GM18519 (cell line): ENCODE results near the gene LRRC52.
"Not testable (repeated sequence)": the region's sequence is repeated elsewhere in the genome, so short reads cannot be mapped to it uniquely, and the experiment has no call there.

Experiments
- ATAC-seq: cut with Tn5 transposase; IDR thresholded peaks from one replicate; pipeline ENCODE4 v1.9.1; 2021; ENCODE audit warnings: mild to moderate bottlenecking, moderate library complexity; ENCODE audit not compliant: unreplicated experiment, low FRiP score

Gene LRRC52

DNA sequence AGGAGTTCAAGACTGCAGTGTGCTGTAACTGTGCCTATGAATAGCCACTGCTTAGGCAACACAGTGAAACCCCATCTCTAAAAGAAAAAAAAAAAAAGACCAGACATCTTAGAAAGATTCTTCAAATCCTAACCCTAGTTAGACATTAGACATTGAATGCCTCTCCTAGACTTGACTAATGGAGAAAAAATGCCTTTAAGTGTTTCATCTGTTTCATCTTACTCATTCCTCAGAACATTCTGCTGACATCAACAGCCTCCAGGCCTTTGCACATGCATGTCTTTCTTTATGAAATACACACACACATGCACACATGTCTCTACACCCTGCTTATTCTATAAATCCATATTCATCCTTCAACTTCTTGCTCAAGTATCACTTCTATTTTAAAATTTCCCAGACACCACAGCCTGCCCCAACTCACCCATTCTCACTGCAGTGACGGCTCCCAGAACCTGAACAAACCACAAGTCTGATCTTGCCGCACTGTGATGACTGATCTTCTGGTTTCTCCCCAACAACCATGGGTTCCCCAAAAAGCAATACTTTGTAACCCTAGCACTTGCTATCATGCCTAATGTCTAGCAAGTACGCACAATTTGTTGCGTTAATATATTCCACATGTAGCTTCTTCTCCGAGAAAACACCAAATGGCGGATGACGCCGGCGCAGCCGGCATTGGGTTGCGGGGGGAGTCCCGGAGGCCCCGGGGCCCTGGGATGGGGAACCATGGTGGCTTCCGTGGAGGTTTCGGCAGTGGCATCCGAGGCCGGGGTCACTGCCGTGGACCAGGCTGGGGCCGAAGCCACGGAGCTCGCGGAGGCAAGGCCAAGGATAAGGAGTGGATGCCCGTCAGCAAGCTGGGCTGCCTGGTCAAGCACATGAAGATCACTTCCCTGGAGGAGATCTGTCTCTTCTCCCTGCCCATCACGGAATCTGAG is 37.4 kb downstream of the LRRC52 start:
- ATAC-seq = no peak

DNA sequence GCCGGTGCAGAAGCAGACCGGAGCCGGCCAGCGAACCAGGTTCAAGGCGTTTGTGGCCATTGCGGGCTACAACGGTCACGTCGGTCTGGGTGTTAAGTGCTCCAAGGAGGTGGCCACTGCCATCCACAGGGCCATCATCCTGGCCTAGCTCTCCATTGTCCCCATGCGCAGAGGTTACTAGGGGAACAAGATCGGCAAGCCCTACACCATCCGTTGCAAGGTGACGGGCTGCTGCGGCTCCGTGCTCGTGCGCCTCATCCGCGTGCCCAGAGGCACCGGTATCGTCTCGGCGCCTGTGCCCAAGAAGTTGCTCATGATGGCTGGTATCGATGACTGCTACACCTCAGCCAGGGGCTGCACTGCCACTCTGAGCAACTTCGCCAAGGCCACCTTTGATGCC is 38.1 kb downstream of the LRRC52 start:
- ATAC-seq = no peak

DNA sequence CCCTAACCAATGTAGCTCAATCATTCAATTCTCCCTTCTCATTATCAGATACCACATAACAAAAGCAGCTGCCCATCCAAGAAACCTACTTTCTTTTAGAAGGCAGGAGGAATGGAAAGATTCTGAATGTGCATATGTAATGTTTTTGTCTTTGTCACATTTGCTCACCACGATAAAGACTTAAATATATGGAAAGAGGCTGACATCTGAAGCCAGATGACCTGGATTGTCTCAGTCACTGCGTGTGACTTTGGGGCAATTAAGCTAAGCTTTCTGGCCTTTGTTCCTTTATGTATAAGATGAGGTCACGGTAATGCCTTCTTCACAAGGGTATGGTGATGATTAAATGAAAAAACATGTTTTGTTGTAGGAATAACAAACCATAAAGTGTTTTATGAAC is 42.6 kb downstream of the LRRC52 start:
- no peak for ATAC-seq

DNA sequence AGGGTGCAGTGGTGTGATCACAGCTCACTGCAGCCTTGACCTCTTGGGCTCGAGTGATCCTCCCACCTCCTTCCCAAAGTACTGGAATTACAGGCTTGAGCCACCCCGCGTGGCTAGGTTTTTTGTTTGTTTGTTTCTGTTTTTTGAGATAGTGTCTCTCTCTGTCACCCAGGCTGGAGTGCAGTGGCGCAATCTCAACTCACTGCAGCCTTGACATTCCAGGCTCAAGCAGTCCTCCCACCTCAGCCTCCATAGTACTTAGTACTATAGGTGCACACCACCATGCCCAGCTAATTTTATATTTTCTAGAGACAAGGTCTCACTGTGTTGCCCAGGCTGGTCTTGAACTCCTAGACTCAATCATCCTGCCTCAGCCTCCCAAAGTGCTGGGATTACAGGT is 47.6 kb downstream of the LRRC52 start:
- not testable (repeated sequence) for ATAC-seq

DNA sequence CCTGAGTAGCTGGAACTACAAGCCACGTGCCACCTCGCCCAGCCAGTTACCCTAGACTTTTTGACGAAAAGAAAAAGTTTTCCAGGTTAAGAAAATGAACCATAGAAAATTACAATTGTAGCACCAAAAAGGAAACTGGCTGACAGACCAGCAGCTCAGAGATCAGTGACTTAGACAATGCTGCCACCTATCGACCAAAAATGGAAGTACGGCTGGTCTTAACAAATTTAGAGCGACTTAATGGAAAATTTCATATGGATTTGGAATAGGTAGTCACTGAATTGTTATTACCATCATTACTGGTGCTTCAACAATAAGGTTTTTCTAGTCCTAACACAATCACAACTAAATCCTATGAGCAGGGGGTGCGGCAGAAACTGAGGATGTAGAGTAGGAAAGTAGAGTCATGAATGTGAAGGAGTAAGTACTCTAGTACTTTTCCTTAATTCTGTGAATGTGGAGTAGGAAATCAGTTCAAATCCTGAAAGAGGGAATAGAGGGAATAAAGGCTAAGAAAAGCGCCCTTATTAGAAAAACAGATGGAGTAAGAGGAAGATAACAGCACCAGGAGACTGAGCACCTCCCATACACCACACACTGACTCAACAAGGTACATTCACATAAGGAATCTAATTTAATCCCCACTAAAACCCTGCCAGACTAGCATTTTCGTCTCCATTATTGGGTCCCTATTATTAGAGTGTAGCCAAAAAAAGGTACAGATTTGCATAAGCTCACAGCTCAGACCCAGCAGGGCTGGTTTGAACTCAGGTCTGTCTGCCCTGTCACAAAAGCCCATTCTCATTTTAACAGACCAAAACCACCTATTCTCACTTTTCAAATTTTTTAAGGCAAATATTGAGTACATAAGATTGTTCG is 49.4 kb downstream of the LRRC52 start:
- ATAC-seq = no peak

DNA sequence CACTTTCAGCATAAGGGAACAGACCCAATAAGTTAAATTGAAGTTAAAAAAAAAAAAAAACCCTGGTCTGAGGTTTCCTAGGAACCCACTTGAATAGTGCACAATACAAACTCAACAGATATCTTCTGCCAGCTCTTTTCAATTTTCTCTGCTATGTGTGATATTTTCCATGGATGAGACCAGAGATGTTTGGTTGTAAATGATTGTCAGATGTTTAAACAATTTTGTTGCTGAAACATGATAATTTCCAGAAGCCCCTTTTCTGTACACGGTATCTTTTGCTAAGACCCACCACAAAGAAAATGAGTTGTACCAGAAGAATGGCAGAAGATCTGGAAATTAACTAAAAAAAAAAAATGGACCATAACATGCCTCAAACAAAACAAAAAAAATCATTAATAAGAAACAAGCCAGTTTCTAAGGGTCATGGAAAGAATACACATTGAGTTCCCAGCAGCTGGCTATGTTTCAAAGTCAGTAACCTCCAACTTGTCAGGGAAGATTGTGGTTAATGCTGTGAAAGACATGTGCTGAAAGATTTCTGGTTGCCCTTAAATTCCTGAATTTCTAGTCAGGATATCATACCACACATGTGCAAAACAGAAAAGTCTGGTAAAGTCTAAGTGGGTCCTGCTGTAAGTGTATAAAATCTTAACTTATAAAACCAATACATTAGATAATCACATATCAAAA is 51.6 kb downstream of the LRRC52 start:
- no peak for ATAC-seq

DNA sequence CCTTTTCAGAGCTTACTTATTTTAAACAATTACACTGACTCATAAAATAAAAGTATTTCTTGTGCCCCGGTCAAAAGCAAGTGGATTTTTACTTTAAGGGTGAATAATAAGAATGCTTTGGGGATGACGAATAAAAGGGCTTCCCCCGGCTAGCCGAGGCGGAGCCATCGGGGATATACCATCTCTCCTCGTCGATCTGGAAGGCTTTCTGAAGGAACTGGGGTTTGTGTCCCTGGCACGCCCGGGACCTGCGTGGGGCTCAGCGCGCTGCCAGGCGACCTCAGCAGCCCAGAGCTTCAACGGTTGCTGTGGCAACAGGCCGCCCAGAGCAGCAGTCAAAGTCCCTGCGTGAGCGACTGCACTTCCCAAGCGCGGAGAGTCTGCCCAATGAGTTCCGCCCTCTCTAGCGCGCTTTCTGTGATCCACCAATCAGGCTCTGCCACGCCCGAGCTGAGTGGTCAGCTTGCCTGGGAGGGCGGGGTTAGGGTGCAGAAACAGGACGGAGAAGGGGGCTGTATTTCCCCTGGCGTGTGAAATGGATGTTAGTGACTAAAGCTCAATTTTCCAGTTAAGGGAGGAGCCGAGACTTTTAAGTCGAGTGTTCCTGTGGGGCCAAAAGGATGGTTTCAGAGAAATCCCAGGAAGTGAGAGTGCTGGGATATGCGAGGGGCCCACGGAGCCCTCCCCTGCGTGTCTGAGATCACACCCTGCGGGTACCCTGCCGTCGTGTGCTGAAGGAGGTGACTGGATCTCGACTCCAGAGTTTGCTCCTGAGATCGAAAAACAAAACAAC is 54.3 kb downstream of the LRRC52 start:
- ATAC-seq = peak; percentile 95

DNA sequence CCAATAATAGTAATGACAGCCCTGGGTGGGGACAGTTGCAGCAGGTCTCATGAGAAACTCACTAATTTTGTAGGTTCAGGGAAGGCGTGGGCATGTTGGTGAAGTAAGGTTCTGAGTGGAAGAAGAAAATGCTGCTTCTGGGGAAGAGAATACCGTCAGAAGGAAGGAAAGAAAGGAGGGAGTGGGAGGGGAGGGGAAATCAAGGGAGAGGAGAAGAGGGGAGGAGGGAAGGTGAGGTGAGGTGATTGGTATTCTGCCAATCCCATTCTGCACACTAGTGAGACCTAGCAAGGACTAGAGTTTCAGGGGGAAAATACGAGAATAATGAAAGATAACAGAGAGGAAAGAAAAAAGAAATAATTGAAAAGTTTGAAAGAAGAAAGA is 54.9 kb downstream of the LRRC52 start:
- ATAC-seq = no peak

DNA sequence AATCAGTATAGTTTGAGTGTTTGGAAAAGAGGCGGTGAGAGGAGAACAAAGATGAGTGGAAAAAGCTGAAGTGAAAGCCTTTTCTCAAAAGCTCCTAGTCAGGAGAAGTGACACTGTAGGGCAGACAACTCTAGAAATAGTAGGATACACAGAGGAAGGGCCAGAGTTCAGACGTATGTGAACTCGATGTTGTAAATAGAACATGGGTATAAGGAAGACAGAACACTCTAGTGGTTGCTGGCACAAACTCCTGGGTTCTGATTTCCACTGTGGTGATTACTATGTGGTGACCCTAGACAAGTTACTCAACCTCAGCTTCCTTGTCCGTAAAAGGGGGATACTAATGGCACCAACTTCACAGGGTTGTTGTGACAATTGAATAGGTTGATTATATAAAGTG is 57.0 kb downstream of the LRRC52 start:
- no peak for ATAC-seq

DNA sequence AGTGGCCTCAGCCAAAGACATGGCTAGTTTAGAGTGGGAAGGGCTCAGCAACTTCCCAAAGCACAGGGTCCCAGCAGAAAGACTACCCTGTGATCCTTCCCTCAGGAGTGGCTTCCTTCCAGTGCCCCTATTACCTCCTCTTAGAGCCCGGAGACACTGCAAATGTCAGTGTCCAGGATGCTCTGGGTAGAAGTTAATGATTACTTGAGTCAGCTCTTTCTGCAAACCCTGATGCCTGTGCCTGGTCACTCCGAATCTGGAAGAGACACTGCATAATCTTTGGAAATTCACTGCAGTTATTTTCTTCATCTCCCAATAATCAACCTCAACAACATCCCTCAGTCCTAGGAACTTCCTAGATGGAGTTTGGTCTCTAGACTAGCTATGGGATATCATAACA is 60.0 kb downstream of the LRRC52 start:
- ATAC-seq = no peak

DNA sequence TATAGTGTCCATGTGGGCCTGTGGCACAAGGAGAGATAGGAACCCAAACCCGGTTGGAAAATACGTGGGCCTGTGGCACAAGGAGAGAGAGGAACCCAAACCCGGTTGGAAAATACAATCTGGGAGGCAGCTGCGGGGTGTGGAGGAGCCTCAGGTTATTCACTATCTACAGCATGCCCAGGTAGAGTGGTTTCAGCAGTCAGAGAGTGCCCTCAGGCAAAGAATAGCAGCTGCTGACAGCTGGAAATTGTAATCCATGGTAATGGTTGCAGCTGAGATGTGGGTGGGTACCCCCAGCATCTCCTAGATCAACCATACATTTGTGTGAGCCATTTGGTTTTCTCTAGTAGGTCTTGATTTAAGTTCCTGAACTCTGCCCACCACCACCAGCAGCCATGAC is 61.4 kb downstream of the LRRC52 start:
- no peak for ATAC-seq

DNA sequence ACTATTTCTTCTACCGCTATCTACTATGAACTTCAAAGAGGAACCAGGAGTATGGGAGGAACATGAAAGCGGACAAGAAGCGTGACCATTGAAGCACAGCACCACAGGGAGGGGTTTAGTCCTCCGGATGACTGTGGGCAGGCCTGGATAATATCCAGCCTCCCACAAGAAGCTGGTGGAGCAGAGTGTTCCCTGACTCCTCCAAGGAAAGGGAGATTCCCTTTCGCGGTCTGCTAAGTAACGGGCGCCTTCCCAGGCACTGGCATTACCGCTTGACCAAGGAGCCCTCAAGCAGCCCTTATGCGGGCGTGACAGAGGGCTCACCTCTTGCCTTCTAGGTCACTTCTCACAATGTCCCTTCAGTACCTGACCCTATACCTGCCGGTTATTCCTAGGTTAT is 62.9 kb downstream of the LRRC52 start:
- ATAC-seq = not testable (repeated sequence)

DNA sequence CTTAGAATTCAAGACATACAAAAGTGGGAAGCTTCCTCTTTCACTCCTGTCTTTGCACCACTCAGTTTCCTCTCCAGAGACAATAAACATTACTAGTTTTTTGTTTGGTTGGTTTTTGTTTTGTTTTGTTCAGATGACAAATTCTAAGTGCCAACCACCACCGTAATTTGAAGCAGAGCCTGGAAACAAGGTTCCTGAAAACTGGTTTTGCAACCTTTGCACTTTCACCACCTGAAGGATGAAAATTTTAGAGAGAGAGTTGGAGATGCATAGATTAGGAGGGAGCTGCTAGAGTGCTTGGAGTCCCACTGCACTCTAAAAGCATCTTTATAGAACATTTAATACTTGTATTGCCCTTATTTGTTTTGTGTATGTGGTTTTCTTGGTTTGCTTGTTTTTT is 67.1 kb downstream of the LRRC52 start:
- no peak for ATAC-seq

DNA sequence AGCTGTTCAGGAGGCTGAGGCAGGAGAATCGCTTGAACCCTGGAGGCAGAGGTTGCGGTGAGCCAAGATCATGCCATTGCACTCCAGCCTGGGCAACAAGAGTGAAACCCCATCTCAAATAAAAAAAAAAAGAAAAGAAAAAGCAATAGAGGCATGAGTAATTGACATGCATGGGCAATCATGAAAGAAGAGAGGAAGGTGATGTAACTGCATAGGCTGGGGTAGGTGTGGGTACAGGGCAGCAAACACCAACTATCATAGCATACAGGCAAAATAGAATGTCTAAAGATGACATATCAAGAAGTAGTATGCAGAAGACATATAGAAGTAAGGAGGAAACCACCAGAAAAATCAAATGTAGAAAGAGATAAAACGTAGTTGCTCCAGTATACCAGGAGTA is 68.3 kb downstream of the LRRC52 start:
- ATAC-seq = no peak
